ENCODE data around the gene MT1M.

GRCh38 chr16:56643080-56643778, 10.8 kb downstream of the MT1M start:
- TF ChIP-seq CTCF (conservative IDR thresholded peaks at IDR 0.05; ENCODE audit: low read depth, low read length) (peak; percentile 31; the same call in 1 of the 2 replicates), EZH2 (IDR thresholded peaks at IDR 0.05; ENCODE audit: borderline replicate concordance, low read depth, low read length, poor library complexity, severe bottlenecking) (no peak)
